ENCODE measurements around the gene FAM78A.

FAM78A gene

GRCh38 chr9:131296460-131296859, 20.1 kb upstream of the FAM78A start:
- WGBS, 2 donors (ENCODE audit: extremely low coverage in 2 of 2, insufficient read length in 2 of 2, insufficient replicate concordance in 1 of 2), result no CpG with 5 or more reads among the region's 9 CpGs
- no peak overlapping the region for H4K8ac ChIP-seq (ENCODE audit: low read depth, low read length)
- no peaks in the 10 kb centered on the region for H3K79me1 ChIP-seq (ENCODE audit: low read depth, low read length)
- no peaks in the 10 kb centered on the region for H3K36me3 ChIP-seq (replicated peaks in 1 of 2; ENCODE audit: control insufficient read depth in 2 of 2, insufficient read depth in 2 of 2, low read length in 2 of 2)
- H3K27me3 ChIP-seq (ENCODE audit: control insufficient read depth in 3 of 3, insufficient read depth in 3 of 3, low read depth in 1 of 3, low read length in 3 of 3), result no peaks in the 10 kb centered on the region
- H3K4me1 ChIP-seq (ENCODE audit: control insufficient read depth in 2 of 2, insufficient read depth in 1 of 2, low read depth in 1 of 2, low read length in 2 of 2), result peaks cover 2 to 3% of the 10 kb centered on the region in 2 donors
- H2BK120ac ChIP-seq (ENCODE audit: low read depth, low read length), result no peak overlapping the region
- no peak overlapping the region for H3K4me2 ChIP-seq (ENCODE audit: insufficient read depth, low read length, poor library complexity, severe bottlenecking)
- H2BK15ac ChIP-seq (ENCODE audit: low read length), result no peak overlapping the region
- H3K14ac ChIP-seq (ENCODE audit: low read length), result no peak overlapping the region
- H3K27ac ChIP-seq (replicated peaks; ENCODE audit: low read length), result no peak overlapping the region
- DNase-seq (ENCODE audit: low spot score), result no peak
- H3K9me3 ChIP-seq (replicated peaks in 1 of 2; ENCODE audit: control insufficient read depth in 2 of 2, insufficient read depth in 1 of 2, low read depth in 1 of 2, low read length in 2 of 2), result no peaks in the 10 kb centered on the region
- H3K4ac ChIP-seq (ENCODE audit: low read length), result no peak overlapping the region
- no peak overlapping the region for H2BK12ac ChIP-seq (ENCODE audit: low read length)
- H2AK5ac ChIP-seq (ENCODE audit: low read depth, low read length), result no peak overlapping the region
- H2AFZ ChIP-seq (ENCODE audit: low read length), result no peak overlapping the region
- no peak overlapping the region for H4K91ac ChIP-seq (ENCODE audit: low read depth, low read length, poor library complexity)
- no peak overlapping the region for H2BK5ac ChIP-seq (ENCODE audit: low read length)
- H3K23ac ChIP-seq (ENCODE audit: low read depth, low read length, poor library complexity), result no peak overlapping the region
- no peak overlapping the region for H3K9ac ChIP-seq (ENCODE audit: low read depth, low read length, poor library complexity)
- no peak overlapping the region for H3K4me3 ChIP-seq (ENCODE audit: low read length in 2 of 2)
- no peak overlapping the region for H3K18ac ChIP-seq (ENCODE audit: low read length)

GRCh38 chr9:131292937-131293336, 16.6 kb upstream of the FAM78A start:
- Histone ChIP-seq H3K4me2 (ENCODE audit: insufficient read depth, low read length, poor library complexity, severe bottlenecking) (no peak overlapping the region), H3K23ac (ENCODE audit: low read depth, low read length, poor library complexity) (no peak overlapping the region), H3K27me3 (ENCODE audit: control insufficient read depth in 3 of 3, insufficient read depth in 3 of 3, low read depth in 1 of 3, low read length in 3 of 3) (no peaks in the 10 kb centered on the region), H2BK120ac (ENCODE audit: low read depth, low read length) (no peak overlapping the region), H3K4me1 (ENCODE audit: control insufficient read depth in 2 of 2, insufficient read depth in 1 of 2, low read depth in 1 of 2, low read length in 2 of 2) (peaks cover 12 to 15% of the 10 kb centered on the region in 2 donors), H3K4ac (ENCODE audit: low read length) (no peak overlapping the region), H3K4me3 (ENCODE audit: low read length in 2 of 2) (no peak overlapping the region), H3K9ac (ENCODE audit: low read depth, low read length, poor library complexity) (no peak overlapping the region), H2AK5ac (ENCODE audit: low read depth, low read length) (peak overlapping the region; percentile 57), H4K91ac (ENCODE audit: low read depth, low read length, poor library complexity) (no peak overlapping the region), H3K27ac (replicated peaks; ENCODE audit: low read length) (no peak overlapping the region), H3K18ac (ENCODE audit: low read length) (no peak overlapping the region), H2BK5ac (ENCODE audit: low read length) (no peak overlapping the region), H2BK12ac (ENCODE audit: low read length) (no peak overlapping the region), H3K36me3 (replicated peaks in 1 of 2; ENCODE audit: control insufficient read depth in 2 of 2, insufficient read depth in 2 of 2, low read length in 2 of 2) (no peaks in the 10 kb centered on the region), H3K14ac (ENCODE audit: low read length) (no peak overlapping the region), H3K9me3 (replicated peaks in 1 of 2; ENCODE audit: control insufficient read depth in 2 of 2, insufficient read depth in 1 of 2, low read depth in 1 of 2, low read length in 2 of 2) (no peaks in the 10 kb centered on the region), H4K8ac (ENCODE audit: low read depth, low read length) (no peak overlapping the region), H2BK15ac (ENCODE audit: low read length) (no peak overlapping the region), H3K79me1 (ENCODE audit: low read depth, low read length) (peaks cover 4% of the 10 kb centered on the region), H2AFZ (ENCODE audit: low read length) (no peak overlapping the region)
- WGBS, 2 donors (ENCODE audit: extremely low coverage in 2 of 2, insufficient read length in 2 of 2, insufficient replicate concordance in 1 of 2), result no CpG with 5 or more reads among the region's 10 CpGs
- no peak for DNase-seq (ENCODE audit: low spot score)

GRCh38 chr9:131291795-131292315, 15.5 kb upstream of the FAM78A start:
- no peak overlapping the region for H3K4ac ChIP-seq (ENCODE audit: low read length)
- no peak overlapping the region for H3K4me2 ChIP-seq (ENCODE audit: insufficient read depth, low read length, poor library complexity, severe bottlenecking)
- no peaks in the 10 kb centered on the region for H3K9me3 ChIP-seq (replicated peaks in 1 of 2; ENCODE audit: control insufficient read depth in 2 of 2, insufficient read depth in 1 of 2, low read depth in 1 of 2, low read length in 2 of 2)
- H3K14ac ChIP-seq (ENCODE audit: low read length), result no peak overlapping the region
- no peak overlapping the region for H2BK12ac ChIP-seq (ENCODE audit: low read length)
- no peak overlapping the region for H2BK120ac ChIP-seq (ENCODE audit: low read depth, low read length)
- no CpG with 5 or more reads among the region's 7 CpGs for WGBS, 2 donors (ENCODE audit: extremely low coverage in 2 of 2, insufficient read length in 2 of 2, insufficient replicate concordance in 1 of 2)
- H3K9ac ChIP-seq (ENCODE audit: low read depth, low read length, poor library complexity), result no peak overlapping the region
- H3K4me3 ChIP-seq (ENCODE audit: low read length in 2 of 2), result no peak overlapping the region
- no peak overlapping the region for H2AFZ ChIP-seq (ENCODE audit: low read length)
- H3K4me1 ChIP-seq (ENCODE audit: control insufficient read depth in 2 of 2, insufficient read depth in 1 of 2, low read depth in 1 of 2, low read length in 2 of 2), result peaks cover 12 to 15% of the 10 kb centered on the region in 2 donors
- no peak overlapping the region for H3K23ac ChIP-seq (ENCODE audit: low read depth, low read length, poor library complexity)
- DNase-seq (ENCODE audit: low spot score), result no peak
- no peaks in the 10 kb centered on the region for H3K27me3 ChIP-seq (ENCODE audit: control insufficient read depth in 3 of 3, insufficient read depth in 3 of 3, low read depth in 1 of 3, low read length in 3 of 3)
- H3K27ac ChIP-seq (replicated peaks; ENCODE audit: low read length), result no peak overlapping the region
- peaks cover 4% of the 10 kb centered on the region for H3K79me1 ChIP-seq (ENCODE audit: low read depth, low read length)
- H4K8ac ChIP-seq (ENCODE audit: low read depth, low read length), result no peak overlapping the region
- no peak overlapping the region for H3K18ac ChIP-seq (ENCODE audit: low read length)
- no peak overlapping the region for H2BK15ac ChIP-seq (ENCODE audit: low read length)
- no peak overlapping the region for H2BK5ac ChIP-seq (ENCODE audit: low read length)
- H2AK5ac ChIP-seq (ENCODE audit: low read depth, low read length), result no peak overlapping the region
- H4K91ac ChIP-seq (ENCODE audit: low read depth, low read length, poor library complexity), result no peak overlapping the region
- H3K36me3 ChIP-seq (replicated peaks in 1 of 2; ENCODE audit: control insufficient read depth in 2 of 2, insufficient read depth in 2 of 2, low read length in 2 of 2), result no peaks in the 10 kb centered on the region

GRCh38 chr9:131290767-131291370, 14.6 kb upstream of the FAM78A start:
- DNase-seq (ENCODE audit: low spot score), result no peak
- H3K27ac ChIP-seq (replicated peaks; ENCODE audit: low read length), result no peak overlapping the region
- no peak overlapping the region for H2BK12ac ChIP-seq (ENCODE audit: low read length)
- peaks cover 10 to 13% of the 10 kb centered on the region in 2 donors for H3K4me1 ChIP-seq (ENCODE audit: control insufficient read depth in 2 of 2, insufficient read depth in 1 of 2, low read depth in 1 of 2, low read length in 2 of 2)
- WGBS, 2 donors (ENCODE audit: extremely low coverage in 2 of 2, insufficient read length in 2 of 2, insufficient replicate concordance in 1 of 2), result no CpG with 5 or more reads among the region's 17 CpGs
- no peak overlapping the region for H3K9ac ChIP-seq (ENCODE audit: low read depth, low read length, poor library complexity)
- H3K4ac ChIP-seq (ENCODE audit: low read length), result peak overlapping the region; percentile 70
- no peak overlapping the region for H4K8ac ChIP-seq (ENCODE audit: low read depth, low read length)
- H4K91ac ChIP-seq (ENCODE audit: low read depth, low read length, poor library complexity), result peak overlapping the region; percentile 99
- peak overlapping the region; percentile 86 for H3K23ac ChIP-seq (ENCODE audit: low read depth, low read length, poor library complexity)
- peak overlapping the region; percentile 52 for H3K18ac ChIP-seq (ENCODE audit: low read length)
- H3K14ac ChIP-seq (ENCODE audit: low read length), result no peak overlapping the region
- H3K79me1 ChIP-seq (ENCODE audit: low read depth, low read length), result peaks cover 4% of the 10 kb centered on the region
- H2AK5ac ChIP-seq (ENCODE audit: low read depth, low read length), result peak overlapping the region; percentile 99
- H3K4me2 ChIP-seq (ENCODE audit: insufficient read depth, low read length, poor library complexity, severe bottlenecking), result no peak overlapping the region
- no peak overlapping the region for H2BK120ac ChIP-seq (ENCODE audit: low read depth, low read length)
- H3K27me3 ChIP-seq (ENCODE audit: control insufficient read depth in 3 of 3, insufficient read depth in 3 of 3, low read depth in 1 of 3, low read length in 3 of 3), result no peaks in the 10 kb centered on the region
- H3K36me3 ChIP-seq (replicated peaks in 1 of 2; ENCODE audit: control insufficient read depth in 2 of 2, insufficient read depth in 2 of 2, low read length in 2 of 2), result no peaks in the 10 kb centered on the region
- H2BK5ac ChIP-seq (ENCODE audit: low read length), result peak overlapping the region; percentile 72
- H3K9me3 ChIP-seq (replicated peaks in 1 of 2; ENCODE audit: control insufficient read depth in 2 of 2, insufficient read depth in 1 of 2, low read depth in 1 of 2, low read length in 2 of 2), result no peaks in the 10 kb centered on the region
- H2BK15ac ChIP-seq (ENCODE audit: low read length), result peak overlapping the region; percentile 97
- no peak overlapping the region for H3K4me3 ChIP-seq (ENCODE audit: low read length in 2 of 2)
- peak overlapping the region; percentile 98 for H2AFZ ChIP-seq (ENCODE audit: low read length)

Data from neuronal stem cell (in vitro differentiated cells).